PC-9 (cell line): ENCODE measurements around the gene TGM6. TPM values are rescaled to one million over a fixed set of nuclear protein-coding genes. Genes with fewer than 3 reads are reported as not detected.

Source experiments
- BruUV-seq: library from RNA; stranded (reverse); fragments of 400-500 nt; replicated peaks from 2 replicates; lab custom pipeline; 2021; lab: Mats Ljungman, UMichigan
- CTCF ChIA-PET: fragments of 300-600 bp; sonication (Branson Sonifier 250); formaldehyde crosslinking; loops from one replicate; lab custom pipeline; 2022; ENCODE audit warnings: antibody characterized with exemption; lab: Charles Lee
- POLR2A ChIA-PET: fragments of 300-600 bp; sonication (Branson Sonifier 250); formaldehyde crosslinking; loops from one replicate; lab custom pipeline; 2022; ENCODE audit warnings: antibody characterized with exemption; ENCODE audit not compliant: unreplicated experiment; lab: Charles Lee
- DNase-seq, 2 experiments: peaks; one replicate each; pipeline versions ENCODE4 v3.0.0 to v3.0.0-alpha.2; 2015 to 2022; ENCODE audit warnings: mixed read lengths in 1 of 2
- H2AFZ ChIP-seq: fragments of 200-600 bp; sonication (generic); 2 replicates; pipeline ENCODE4 v1.8.1; 2017; ENCODE audit warnings: antibody characterized with exemption
- H3F3A ChIP-seq: fragments of 200-600 bp; sonication (generic); 2 replicates; pipeline ENCODE4 v1.8.1; 2017; ENCODE audit warnings: antibody characterized with exemption, mild to moderate bottlenecking, low read depth; ENCODE audit not compliant: insufficient read depth
- H3K27ac ChIP-seq: fragments of 200-600 bp; sonication (generic); 2 replicates; pipeline ENCODE4 v1.6.1; 2016; ENCODE audit warnings: mixed run types
- H3K27me3 ChIP-seq: fragments of 200-600 bp; sonication (generic); 2 replicates; pipeline ENCODE4 v1.6.1; 2016; ENCODE audit warnings: low read depth, mixed run types; ENCODE audit not compliant: insufficient read depth
- H3K36me3 ChIP-seq: fragments of 200-600 bp; sonication (generic); 2 replicates; pipeline ENCODE4 v1.6.1; 2016; ENCODE audit warnings: low read depth, mixed run types
- H3K4me1 ChIP-seq: fragments of 200-600 bp; sonication (generic); replicated peaks from 2 replicates; pipeline ENCODE4 v1.6.1; 2016; ENCODE audit warnings: mixed run types; ENCODE audit not compliant: insufficient read depth
- H3K4me2 ChIP-seq: fragments of 200-600 bp; sonication (generic); 2 replicates; pipeline ENCODE4 v1.6.1; 2017; ENCODE audit warnings: mixed run types
- H3K4me3 ChIP-seq: fragments of 200-600 bp; sonication (generic); 2 replicates; pipeline ENCODE4 v1.6.1; 2016; ENCODE audit warnings: mixed run types
- H3K79me2 ChIP-seq: fragments of 200-600 bp; sonication (generic); 2 replicates; pipeline ENCODE4 v1.6.1; 2017; ENCODE audit warnings: low read depth, mixed run types
- H3K9me2 ChIP-seq: fragments of 200-600 bp; sonication (generic); 2 replicates; pipeline ENCODE4 v1.8.1; 2017; ENCODE audit warnings: mild to moderate bottlenecking; ENCODE audit not compliant: insufficient read depth
- H3K9me3 ChIP-seq: fragments of 200-600 bp; sonication (generic); 2 replicates; pipeline ENCODE4 v1.8.1; 2016; ENCODE audit warnings: low read depth; ENCODE audit not compliant: insufficient read depth
- H4K20me1 ChIP-seq: fragments of 200-600 bp; sonication (generic); 2 replicates; pipeline ENCODE4 v1.8.1; 2017; ENCODE audit not compliant: insufficient read depth
- CTCF ChIP-seq: fragments of 200-600 bp; sonication (generic); conservative IDR thresholded peaks from 2 replicates; pipeline ENCODE4 v1.6.1; 2017; ENCODE audit warnings: mixed run types, antibody characterized with exemption, mild to moderate bottlenecking, moderate library complexity
- EZH2 ChIP-seq: fragments of 200-600 bp; sonication (generic); IDR thresholded peaks from 2 replicates; pipeline ENCODE4 v1.8.0; 2017; ENCODE audit warnings: antibody characterized with exemption, low read depth
- intact Hi-C: fragments of 100-400 bp; cut with micrococcal nuclease; formaldehyde crosslinking; loops from one replicate; pipeline ENCODE4 v1.10.0; 2022; ENCODE audit not compliant: unreplicated experiment
- total RNA-seq: library from RNA; stranded (reverse); gene quantifications from 2 replicates; pipeline ENCODE4 v1.2.3, GENCODE V29; 2021

Gene TGM6
- total RNA-seq, 1 experiment from 2014 or later, result not detected

DNA sequence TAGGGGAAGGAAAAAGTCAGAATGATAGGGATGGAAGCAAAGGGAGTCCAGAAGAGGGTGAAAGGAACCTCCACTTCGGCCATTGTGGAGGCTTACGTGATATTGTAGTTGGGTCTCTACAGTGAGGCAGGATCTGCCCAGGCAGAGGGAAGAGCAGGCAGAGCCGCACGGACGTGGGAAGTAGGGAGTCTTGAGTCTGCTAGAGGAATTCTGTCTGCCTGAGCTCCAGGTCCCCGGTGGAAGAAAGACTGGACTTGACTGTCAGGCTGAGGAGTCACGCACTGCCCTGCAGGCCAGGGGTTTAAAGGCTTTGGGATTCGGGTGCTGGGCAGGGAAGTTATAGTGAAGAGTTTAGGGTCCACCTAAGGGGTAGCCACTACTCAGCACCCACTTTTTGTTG, 16.4 kb downstream of the TGM6 start:
- Histone ChIP-seq H3K4me2 (no peak overlapping the region), H3F3A (no peaks in the 10 kb centered on the region), H4K20me1 (no peaks in the 10 kb centered on the region), H3K9me2 (no peaks in the 10 kb centered on the region), H3K36me3 (no peaks in the 10 kb centered on the region), H3K79me2 (no peaks in the 10 kb centered on the region), H3K27ac (no peak overlapping the region), H2AFZ (no peak overlapping the region), H3K27me3 (peaks cover 4% of the 10 kb centered on the region), H3K4me1 (no peaks in the 10 kb centered on the region), H3K4me3 (no peak overlapping the region), H3K9me3 (no peaks in the 10 kb centered on the region)
- BruUV-seq, result no TSS peak
- intact Hi-C loops, result no loop called here
- TF ChIP-seq CTCF (no peak), EZH2 (no peak)
- ChIA-PET POLR2A (interaction anchor here (0.6 kb wide), 1 partner anchor 125 kb away, joined by 3 read pairs; no protein-coding TSS in a partner anchor), CTCF (no interaction called here)
- DNase-seq, result no peak

- H3K4me1 ChIP-seq, result no peaks in the 10 kb centered on the region
- H3K79me2 ChIP-seq, result no peaks in the 10 kb centered on the region
- no peak overlapping the region for H2AFZ ChIP-seq
- H3K27me3 ChIP-seq, result peaks cover 4% of the 10 kb centered on the region
- H3K4me3 ChIP-seq, result no peak overlapping the region
- no peaks in the 10 kb centered on the region for H4K20me1 ChIP-seq
- intact Hi-C loops, result no loop called here
- no peak for DNase-seq
- CTCF ChIA-PET, result no interaction called here
- POLR2A ChIA-PET, result interaction anchor here (0.6 kb wide), 1 partner anchor 124 kb away, joined by 3 read pairs; no protein-coding TSS in a partner anchor
- H3K36me3 ChIP-seq, result no peaks in the 10 kb centered on the region
- no peaks in the 10 kb centered on the region for H3K9me3 ChIP-seq
- H3K9me2 ChIP-seq, result no peaks in the 10 kb centered on the region
- H3F3A ChIP-seq, result no peaks in the 10 kb centered on the region
- TF ChIP-seq CTCF, result 0 out of 2 replicates have a peak, but pooled peaks have one; percentile 25
- TF ChIP-seq EZH2, result no peak
- no peak overlapping the region for H3K27ac ChIP-seq
- no TSS peak for BruUV-seq
- no peak overlapping the region for H3K4me2 ChIP-seq
Observed at GRCh38 chr20:2397595-2398145, 17.0 kb downstream of the TGM6 start.

- H3K9me3 ChIP-seq, result no peaks in the 10 kb centered on the region
- DNase-seq, result no peak
- H2AFZ ChIP-seq, result no peak overlapping the region
- no peaks in the 10 kb centered on the region for H3K79me2 ChIP-seq
- no peak for TF ChIP-seq CTCF
- H3K4me1 ChIP-seq, result no peaks in the 10 kb centered on the region
- no peak overlapping the region for H3K4me2 ChIP-seq
- H3K36me3 ChIP-seq, result no peaks in the 10 kb centered on the region
- no TSS peak for BruUV-seq
- CTCF ChIA-PET, result interaction anchor here (0.6 kb wide), 3 partner anchors 39 to 110 kb away, joined by 4 to 7 read pairs (median 4); no protein-coding TSS in a partner anchor
- POLR2A ChIA-PET, result no interaction called here
- no peaks in the 10 kb centered on the region for H4K20me1 ChIP-seq
- no peaks in the 10 kb centered on the region for H3K9me2 ChIP-seq
- no peak overlapping the region for H3K27ac ChIP-seq
- no peaks in the 10 kb centered on the region for H3F3A ChIP-seq
- H3K4me3 ChIP-seq, result no peak overlapping the region
- H3K27me3 ChIP-seq, result peaks cover 4% of the 10 kb centered on the region
- intact Hi-C loops, result no loop called here
Observed at GRCh38 chr20:2398449-2398848, 17.7 kb downstream of the TGM6 start.
